Cerebellar nuclear complex (tissue), 1 donor: Measurements from ENCODE around the gene EFNB1.

Source experiments
- DNase-seq, 2 experiments: peaks; one replicate each; lab custom pipeline; 2025; lab: John Stamatoyannopoulos, UW

Gene EFNB1

DNA sequence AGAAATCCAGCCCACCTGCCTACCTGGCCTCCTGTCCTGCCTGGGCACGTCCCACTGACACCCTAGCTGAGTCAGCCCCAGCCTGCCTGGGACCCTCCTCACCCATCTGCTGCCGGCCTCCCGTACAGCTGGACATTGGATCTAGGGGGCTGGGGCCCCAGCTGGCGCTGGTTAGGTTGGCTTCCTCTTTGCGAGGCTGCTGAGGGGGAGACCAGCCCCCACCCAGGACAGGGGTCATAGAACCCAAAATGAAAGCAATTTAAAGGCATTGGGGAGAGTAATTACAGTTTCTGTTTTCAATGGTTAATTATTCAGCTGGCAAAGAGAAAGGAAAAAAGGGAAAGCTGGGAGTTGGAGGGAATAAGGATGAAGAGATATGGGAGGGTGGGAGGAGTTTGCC lies 15.8 kb downstream of the EFNB1 start:
- DNase-seq = no peak

DNA sequence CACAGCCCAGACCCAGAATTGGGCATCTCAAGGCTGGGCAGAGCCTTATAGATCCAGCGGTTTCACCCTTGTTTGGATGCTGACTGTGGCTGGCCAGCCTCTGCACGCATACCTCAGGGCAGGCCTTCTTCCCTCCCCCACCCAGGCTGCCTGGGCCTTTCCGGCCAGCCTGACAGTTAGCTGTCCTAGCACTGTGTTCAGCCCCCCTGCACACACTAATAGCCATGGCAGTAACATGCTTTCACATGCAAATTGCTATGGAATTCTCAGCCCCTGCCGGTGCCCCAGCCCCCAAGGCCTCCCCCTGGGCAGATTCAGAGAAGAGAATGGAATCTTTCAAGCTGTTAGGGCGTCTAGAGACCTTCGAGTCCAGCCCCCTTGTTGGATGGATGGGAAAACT lies 17.7 kb downstream of the EFNB1 start:
- no peak for DNase-seq

DNA sequence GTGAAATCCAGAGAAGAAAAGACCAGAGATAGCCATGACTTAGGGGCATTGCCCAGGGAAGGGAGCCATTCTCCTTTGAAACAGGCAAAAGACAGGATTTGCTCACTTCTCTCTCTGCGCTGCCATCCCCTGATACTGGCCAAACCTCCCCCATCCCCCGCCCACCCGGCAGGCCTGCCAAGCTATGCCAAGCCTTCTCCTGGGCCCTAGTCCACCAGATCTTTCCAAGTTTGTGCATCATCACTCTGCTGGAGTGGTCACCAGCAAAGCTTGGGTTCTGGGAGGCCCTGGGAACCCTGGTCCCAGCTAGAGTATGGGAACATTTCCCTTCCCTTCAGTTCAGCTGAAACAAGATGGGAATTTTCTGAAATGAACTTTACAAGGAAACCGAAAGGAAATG lies 18.4 kb downstream of the EFNB1 start:
- no peak for DNase-seq

GRCh38 chrX:68848189-68848940 lies 19.5 kb downstream of the EFNB1 start:
- no peak for DNase-seq

- DNase-seq = no peak
These were observed 22.3 kb downstream of the EFNB1 start for GRCh38 chrX:68851082-68851481.

DNA sequence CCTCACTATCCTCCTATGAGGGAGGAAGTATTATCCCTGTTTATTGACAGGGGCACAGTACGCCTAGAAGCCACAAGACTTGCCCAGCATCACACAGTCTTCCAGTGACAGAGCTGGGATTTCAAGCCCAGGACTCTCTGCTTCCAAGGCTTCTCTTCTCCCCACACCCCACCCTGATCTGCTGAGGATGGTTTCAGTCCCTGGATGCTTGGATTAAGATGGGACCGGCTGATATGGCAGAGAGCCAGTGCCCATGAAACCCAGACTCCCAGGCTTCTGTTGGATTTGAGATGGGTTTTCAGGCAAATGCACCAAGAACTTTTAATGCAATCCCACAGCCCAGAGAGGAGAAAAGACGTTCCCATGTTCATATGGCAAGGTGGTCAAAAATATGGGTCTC lies 23.2 kb downstream of the EFNB1 start:
- no peak for DNase-seq

DNA sequence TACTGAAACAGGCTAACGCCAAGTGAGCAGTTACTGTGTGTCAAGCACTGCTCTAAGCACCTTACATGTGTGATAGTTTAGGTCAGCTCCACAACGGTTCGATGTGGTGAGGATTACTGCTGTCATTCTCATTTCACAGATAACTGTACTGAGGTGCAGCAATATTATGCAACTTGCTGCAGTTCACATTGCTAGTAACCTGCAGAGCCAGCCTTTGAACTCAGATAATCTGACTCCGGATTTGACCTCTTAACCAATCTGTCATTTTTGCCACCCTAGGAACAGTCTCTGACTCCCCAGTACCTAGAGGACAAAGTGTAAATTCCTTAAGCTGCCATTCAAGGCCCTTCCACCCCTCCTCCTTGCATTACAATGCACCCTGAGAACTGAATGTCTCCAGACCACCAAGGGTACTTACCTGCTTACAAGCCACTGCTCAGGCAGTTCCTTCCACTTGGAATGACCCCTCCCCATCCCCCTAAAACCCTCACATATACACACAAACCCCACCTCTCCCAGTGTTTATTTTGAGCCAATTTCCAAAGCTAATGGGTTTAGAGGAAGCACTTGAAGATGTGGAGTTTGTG lies 24.9 kb downstream of the EFNB1 start:
- DNase-seq = no peak

DNA sequence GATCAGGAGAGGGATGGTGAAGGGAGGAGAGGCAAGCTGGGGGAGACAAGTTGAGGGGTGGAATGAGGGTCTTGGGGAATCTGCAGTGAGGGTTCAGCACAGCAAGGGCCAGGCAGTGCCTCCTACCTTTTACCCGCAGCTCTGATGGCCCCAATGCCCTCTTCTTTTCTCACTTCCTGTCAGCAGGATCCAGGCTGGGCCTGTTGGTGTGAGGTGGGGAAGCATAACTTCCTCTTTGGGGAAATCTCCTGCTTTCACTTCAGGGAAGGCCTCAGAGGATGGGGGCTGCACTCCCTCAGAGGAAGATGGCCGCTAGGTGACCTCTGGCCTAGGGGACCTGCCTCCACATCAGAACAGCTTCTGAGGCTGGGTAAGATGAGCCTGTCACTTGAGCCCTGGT lies 36.5 kb downstream of the EFNB1 start:
- DNase-seq = no peak

DNA sequence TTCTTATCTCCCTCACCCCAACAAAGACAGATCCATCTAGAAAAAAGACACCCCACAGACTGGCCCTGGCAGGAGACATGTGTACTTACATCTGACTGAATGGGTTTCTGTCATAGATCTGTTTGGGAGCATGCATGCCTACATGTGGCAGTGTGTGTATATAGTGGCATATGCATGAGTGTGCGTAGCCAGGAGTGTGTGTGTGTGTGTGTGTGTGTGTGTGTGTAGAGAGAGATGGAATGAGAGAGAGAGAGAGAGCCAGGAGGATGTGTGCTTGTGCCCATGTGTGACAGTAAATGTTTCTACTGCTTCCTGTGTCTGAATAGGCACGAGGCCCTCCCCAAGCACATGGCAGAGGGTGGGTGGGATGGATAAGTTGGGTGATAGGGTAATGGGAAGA lies 37.1 kb downstream of the EFNB1 start:
- DNase-seq = no peak

DNA sequence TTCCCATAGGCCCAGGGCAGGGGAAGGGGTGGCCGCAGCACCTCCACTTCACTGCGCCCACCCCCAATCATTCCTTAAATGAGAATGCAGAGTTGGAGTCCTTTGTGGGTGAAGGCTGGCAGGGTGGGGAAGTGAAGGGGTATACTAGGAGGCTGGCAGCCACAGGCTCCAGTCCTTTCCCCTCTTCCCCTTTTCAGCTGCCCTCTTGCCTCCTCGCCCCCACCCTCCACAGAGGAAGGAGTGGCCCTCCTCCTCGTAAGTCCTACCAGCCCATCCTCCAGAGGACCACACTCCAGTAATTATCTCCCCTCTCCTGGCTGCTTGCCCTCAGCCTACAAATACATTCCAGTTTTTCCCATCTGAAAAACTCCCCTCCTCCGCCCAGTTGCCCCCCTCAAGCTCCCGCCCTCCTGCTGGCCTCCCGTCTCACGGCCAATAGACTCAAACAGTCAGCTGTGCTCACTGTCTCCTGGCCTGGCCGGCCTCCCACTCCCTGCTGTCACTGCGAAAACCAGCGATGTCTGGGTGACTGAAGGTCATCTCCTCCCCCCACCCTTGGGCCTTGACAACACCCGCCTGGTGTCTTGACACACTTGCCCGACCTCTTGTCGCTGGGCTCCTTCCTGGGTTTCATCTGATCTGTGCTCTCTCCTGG lies 38.8 kb downstream of the EFNB1 start:
- no peak for DNase-seq

DNA sequence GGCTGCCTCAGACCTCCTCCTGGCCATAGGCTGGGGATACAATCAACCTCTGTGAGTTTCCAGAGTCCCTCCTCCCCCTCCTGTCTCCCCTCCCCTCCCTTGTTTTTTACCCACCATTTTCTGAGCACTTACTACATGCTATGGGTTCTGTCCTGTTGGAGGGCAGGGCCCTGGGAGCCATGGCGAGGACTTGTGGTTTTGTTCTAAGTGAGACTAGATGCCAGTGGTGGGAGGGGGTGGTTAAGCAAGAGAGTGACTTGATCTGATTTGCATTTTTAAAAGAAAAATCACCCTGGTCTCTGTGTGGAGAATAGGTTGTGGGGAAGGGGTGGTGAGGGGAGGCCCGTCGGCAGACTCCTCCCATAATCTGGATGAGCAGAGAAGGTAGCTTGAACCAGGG lies 39.5 kb downstream of the EFNB1 start:
- DNase-seq = no peak

- DNase-seq = no peak
These were observed 40.3 kb downstream of the EFNB1 start for GRCh38 chrX:68868902-68869800.

GRCh38 chrX:68870357-68870756 lies 41.5 kb downstream of the EFNB1 start:
- DNase-seq = no peak

DNA sequence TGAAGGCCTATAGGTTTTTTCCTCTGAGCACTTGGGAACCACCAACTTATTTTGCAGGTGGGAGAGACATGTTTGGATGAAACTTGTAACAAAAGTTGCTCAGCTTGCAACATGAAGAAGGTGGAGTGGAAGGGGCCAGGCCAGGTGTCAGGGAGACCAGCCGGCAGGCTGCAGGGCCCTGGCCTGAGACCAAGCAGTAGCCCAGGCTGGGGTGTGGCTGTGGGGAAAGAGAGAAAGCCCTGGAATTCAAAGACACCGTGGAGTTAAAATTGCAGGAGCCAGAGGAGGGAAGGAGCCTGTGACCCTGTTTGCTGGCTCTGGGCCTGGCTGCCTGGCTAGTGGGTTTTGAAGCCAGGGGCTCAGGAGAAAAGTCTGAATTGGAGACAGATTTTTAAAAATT lies 43.4 kb downstream of the EFNB1 start:
- no peak for DNase-seq

DNA sequence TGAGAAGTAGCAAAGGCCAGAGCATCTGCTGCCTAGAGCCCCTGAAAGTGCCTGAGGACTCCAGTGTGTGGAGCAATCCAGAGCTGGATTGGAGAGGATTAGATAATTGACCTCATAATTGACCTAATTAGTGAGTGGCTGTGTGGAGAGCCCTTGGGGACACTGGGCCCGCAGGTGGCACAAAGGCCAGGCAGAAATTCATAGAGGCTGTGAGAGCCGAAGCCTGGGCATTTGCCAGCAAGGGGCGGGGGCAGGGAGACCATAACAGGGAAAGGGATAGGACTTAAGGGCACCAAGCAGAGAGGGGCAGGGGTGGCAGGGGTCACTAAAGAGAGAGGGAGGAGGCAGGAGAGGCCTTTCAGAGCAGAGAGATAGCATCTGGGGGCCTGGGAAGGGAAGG lies 45.3 kb downstream of the EFNB1 start:
- DNase-seq = no peak

DNA sequence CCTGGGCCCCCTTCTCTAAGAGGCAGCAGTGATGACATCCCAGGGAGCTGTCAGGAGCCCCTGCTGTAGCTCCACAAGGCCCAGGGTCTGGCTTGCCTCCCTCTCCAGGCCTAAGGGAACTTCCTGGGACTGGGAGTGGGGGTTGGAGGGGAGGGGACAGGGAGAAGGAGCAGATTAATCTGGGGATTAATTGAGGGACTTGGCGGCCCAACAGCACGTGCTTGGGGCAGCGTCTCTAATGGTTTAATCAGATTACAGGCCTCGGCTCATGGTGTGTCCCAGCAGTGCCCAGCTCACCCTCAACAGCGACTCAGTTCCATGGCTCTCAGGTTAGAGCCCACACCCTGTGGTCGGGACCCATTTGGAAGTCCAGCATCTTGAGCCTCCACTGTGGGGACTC lies 47.9 kb downstream of the EFNB1 start:
- no peak for DNase-seq

DNA sequence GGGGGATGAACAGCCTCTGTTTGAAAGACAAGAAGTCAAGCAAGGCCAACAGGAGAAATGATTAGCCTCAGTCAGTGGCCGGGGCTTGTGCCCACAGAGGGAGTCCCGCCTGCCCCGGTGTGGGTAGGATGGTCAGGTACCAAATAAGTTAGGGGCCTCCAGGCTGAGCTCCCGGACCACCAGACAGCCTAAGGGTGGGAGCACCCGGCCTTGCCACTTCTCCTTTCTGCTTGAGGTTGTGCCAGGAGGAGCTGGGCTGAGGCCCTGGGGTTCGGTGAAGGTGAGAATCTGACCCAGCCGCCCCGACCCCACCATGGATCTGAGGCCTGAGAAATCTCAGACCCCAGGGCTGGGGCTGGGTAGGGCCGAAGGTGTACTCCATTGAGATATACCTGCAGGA lies 48.8 kb downstream of the EFNB1 start:
- no peak for DNase-seq

GRCh38 chrX:68878977-68879645 lies 50.3 kb downstream of the EFNB1 start:
- DNase-seq = no peak

DNA sequence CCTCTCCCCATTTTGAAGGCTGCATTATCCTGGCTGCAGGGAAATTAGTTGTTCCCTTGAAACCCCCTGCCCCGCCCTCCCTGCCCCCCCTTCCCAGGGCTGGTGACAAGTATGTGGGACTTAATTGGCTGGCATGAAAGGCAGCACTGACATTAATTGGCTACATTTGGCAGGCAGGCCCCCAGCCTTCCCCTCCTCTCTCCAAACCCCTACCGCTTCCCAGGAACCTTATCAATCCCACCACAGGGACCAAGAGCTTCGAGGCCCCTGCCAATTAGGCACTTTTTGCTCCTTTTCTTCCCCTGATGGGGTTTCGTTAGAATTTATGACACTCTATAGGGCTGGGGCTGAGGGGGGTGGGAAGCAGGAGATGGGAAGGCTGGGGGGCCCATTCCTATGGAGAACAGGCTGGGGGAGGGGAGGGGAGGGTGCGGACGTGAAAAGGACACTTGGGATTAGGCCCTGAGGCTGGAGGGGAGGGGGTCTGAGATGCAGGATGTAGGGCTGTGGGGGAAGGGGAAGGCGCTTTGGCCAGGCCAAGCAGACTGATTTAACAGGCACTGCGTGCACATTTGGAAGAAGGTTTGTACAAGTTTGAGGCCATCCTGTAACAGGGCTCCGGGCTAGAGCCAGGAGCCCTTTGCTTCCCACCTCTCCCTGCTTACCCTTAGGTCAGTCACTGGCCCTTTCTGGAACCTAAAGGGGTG lies 52.2 kb downstream of the EFNB1 start:
- DNase-seq = no peak

GRCh38 chrX:68881911-68882310 lies 53.1 kb downstream of the EFNB1 start:
- no peak for DNase-seq

- DNase-seq = no peak
These were observed 55.0 kb downstream of the EFNB1 start for GRCh38 chrX:68883800-68884199.
